Nephron (organoid): ENCODE results near the gene UNC13A.

Source experiments
- H3K27ac Mint-ChIP-seq, 3 experiments: 2 replicates each; pipeline ENCODE4 v1.8.0; 2020; ENCODE audit warnings: mixed read lengths in 3 of 3, mild to moderate bottlenecking in 2 of 3, moderate library complexity in 1 of 3
- H3K27me3 Mint-ChIP-seq: 2 replicates; pipeline ENCODE4 v1.8.0; 2021; ENCODE audit warnings: low read depth, mild to moderate bottlenecking, moderate library complexity, mixed read lengths
- H3K36me3 Mint-ChIP-seq: 2 replicates; pipeline ENCODE4 v1.8.0; 2020; ENCODE audit warnings: low read depth, mixed read lengths
- H3K4me1 Mint-ChIP-seq: 2 replicates; pipeline ENCODE4 v1.8.0; 2020; ENCODE audit warnings: mixed read lengths
- H3K4me3 Mint-ChIP-seq, 3 experiments: 2 replicates each; pipeline ENCODE4 v1.8.0; 2020; ENCODE audit warnings: mild to moderate bottlenecking in 3 of 3, mixed read lengths in 3 of 3, moderate library complexity in 2 of 3
- H3K9me3 Mint-ChIP-seq: 2 replicates; pipeline ENCODE4 v1.8.0; 2020; ENCODE audit warnings: mixed read lengths
- CTCF ChIP-seq, 3 experiments: fragments of 200-600 bp; sonication (generic); IDR thresholded peaks; one replicate each; pipeline ENCODE4 v1.5.0; 2021; ENCODE audit warnings: antibody characterized with exemption in 3 of 3; ENCODE audit not compliant: unreplicated experiment in 3 of 3

The UNC13A gene

DNA sequence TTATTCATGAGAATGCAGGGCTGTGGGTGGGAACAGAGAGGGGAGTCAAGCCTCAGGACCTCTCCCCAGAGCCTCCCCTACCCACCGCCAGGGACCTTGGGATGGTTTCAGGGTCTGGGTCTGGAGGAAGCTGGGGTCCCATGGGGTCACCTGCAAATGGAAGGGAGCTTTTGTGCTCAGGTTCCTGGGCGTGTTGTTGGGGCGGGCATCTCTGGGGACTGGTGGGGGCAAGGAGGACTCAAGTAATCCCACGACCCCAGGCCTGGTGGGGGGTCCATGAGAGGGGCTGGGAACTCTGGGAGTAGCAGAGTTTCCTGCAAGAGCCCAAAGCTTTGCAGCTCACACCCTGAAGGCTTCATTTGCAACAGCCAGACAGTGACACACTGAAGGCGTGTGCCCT lies 60.2 kb downstream of the UNC13A start:
- Mint-ChIP-seq H3K9me3 (peaks cover 3% of the 10 kb centered on the region), H3K27me3 (no peaks in the 10 kb centered on the region), H3K4me3 (no peak overlapping the region), H3K36me3 (no peaks in the 10 kb centered on the region), H3K27ac (no peak overlapping the region), H3K4me1 (no peaks in the 10 kb centered on the region)
- no peak for TF ChIP-seq CTCF (IDR thresholded peaks at IDR 0.05; ENCODE audit: unreplicated experiment in 3 of 3)

GRCh38 chr19:17627161-17627560 lies 61.0 kb downstream of the UNC13A start:
- Mint-ChIP-seq H3K9me3 (peaks cover 8% of the 10 kb centered on the region), H3K27me3 (peaks cover 7% of the 10 kb centered on the region), H3K4me1 (no peaks in the 10 kb centered on the region), H3K36me3 (no peaks in the 10 kb centered on the region), H3K4me3 (no peak overlapping the region), H3K27ac (no peak overlapping the region)
- no peak for TF ChIP-seq CTCF (IDR thresholded peaks at IDR 0.05; ENCODE audit: unreplicated experiment in 3 of 3)

GRCh38 chr19:17626456-17627015 lies 61.6 kb downstream of the UNC13A start:
- H3K27me3 Mint-ChIP-seq: peaks cover 11% of the 10 kb centered on the region
- TF ChIP-seq CTCF (IDR thresholded peaks at IDR 0.05; ENCODE audit: unreplicated experiment in 3 of 3): no peak
- peaks cover 12% of the 10 kb centered on the region for H3K9me3 Mint-ChIP-seq
- H3K36me3 Mint-ChIP-seq: no peaks in the 10 kb centered on the region
- H3K4me3 Mint-ChIP-seq: no peak overlapping the region
- no peaks in the 10 kb centered on the region for H3K4me1 Mint-ChIP-seq
- no peak overlapping the region for H3K27ac Mint-ChIP-seq

DNA sequence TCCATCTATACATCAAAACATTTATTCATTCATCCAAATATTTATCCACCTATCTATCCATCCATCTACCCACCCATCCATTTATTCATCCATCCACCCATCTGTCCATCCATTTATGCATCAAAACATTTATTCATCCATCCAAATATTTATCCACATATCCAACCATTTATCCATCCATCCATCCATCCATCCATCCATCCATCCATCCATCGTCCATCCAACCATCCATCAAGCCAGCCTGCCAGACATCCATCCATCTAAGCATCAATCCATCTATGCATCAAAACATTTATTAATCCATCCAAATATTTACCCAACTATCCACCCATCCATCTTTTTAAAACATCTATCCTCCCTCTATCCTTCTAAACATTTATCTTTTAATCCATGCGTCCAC lies 62.2 kb downstream of the UNC13A start:
- peaks cover 14% of the 10 kb centered on the region for H3K9me3 Mint-ChIP-seq
- H3K27ac Mint-ChIP-seq: no peak overlapping the region
- H3K4me1 Mint-ChIP-seq: no peaks in the 10 kb centered on the region
- no peaks in the 10 kb centered on the region for H3K36me3 Mint-ChIP-seq
- H3K27me3 Mint-ChIP-seq: peaks cover 14% of the 10 kb centered on the region
- TF ChIP-seq CTCF (IDR thresholded peaks at IDR 0.05; ENCODE audit: unreplicated experiment in 3 of 3): no peak
- no peak overlapping the region for H3K4me3 Mint-ChIP-seq

- no peaks in the 10 kb centered on the region for H3K4me1 Mint-ChIP-seq
- no peak overlapping the region for H3K4me3 Mint-ChIP-seq
- no peaks in the 10 kb centered on the region for H3K36me3 Mint-ChIP-seq
- H3K27me3 Mint-ChIP-seq: peaks cover 14% of the 10 kb centered on the region
- no peak overlapping the region for H3K27ac Mint-ChIP-seq
- peaks cover 15% of the 10 kb centered on the region for H3K9me3 Mint-ChIP-seq
- no peak for TF ChIP-seq CTCF (IDR thresholded peaks at IDR 0.05; ENCODE audit: unreplicated experiment in 3 of 3)
These were observed 63.1 kb downstream of the UNC13A start for GRCh38 chr19:17625043-17625442.

GRCh38 chr19:17624314-17624991 lies 63.7 kb downstream of the UNC13A start:
- H3K27me3 Mint-ChIP-seq: peaks cover 18% of the 10 kb centered on the region
- H3K36me3 Mint-ChIP-seq: no peaks in the 10 kb centered on the region
- no peak overlapping the region for H3K27ac Mint-ChIP-seq
- no peak overlapping the region for H3K4me3 Mint-ChIP-seq
- TF ChIP-seq CTCF (IDR thresholded peaks at IDR 0.05; ENCODE audit: unreplicated experiment in 3 of 3): no peak
- no peaks in the 10 kb centered on the region for H3K4me1 Mint-ChIP-seq
- H3K9me3 Mint-ChIP-seq: peaks cover 15% of the 10 kb centered on the region
